Measurements from ENCODE around the gene ZDHHC12. TPM values are rescaled to one million over a fixed set of nuclear protein-coding genes. Genes with fewer than 3 reads are reported as not detected.

ZDHHC12 gene
- total and polyA plus RNA-seq, 4 donors, result 24.7 to 48.2 (median 30.3) TPM

DNA sequence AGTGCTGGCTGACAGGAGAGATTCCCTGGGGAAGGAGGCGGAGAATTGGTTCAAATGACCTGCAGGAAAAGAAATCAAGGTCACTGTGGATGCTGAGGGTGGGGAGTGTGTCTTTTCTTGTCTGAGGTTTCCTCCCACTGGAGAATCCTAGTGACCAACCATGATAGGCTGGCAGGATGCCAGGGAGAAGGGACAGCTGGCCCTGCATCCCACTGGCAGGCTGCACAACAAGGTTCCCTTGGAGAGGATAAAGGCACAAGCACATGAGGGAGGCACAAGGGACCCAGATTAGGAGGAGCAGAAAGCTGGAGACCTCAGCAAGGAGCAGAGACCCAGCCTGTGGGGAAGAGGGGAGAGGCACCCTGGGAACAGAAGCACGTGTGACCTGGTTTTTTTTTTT lies 11.4 kb upstream of the ZDHHC12 start:
- Histone ChIP-seq H3K4me3 (ENCODE audit: low read depth in 1 of 3, low read length in 3 of 3) (no peak overlapping the region), H3K4me1 (ENCODE audit: control insufficient read depth in 4 of 4, insufficient read depth in 4 of 4, low read length in 3 of 4) (no peaks in the 10 kb centered on the region), H3K27ac (ENCODE audit: low read depth in 1 of 2, low read length in 2 of 2) (no peak overlapping the region), H3K36me3 (ENCODE audit: control insufficient read depth in 4 of 4, insufficient read depth in 3 of 4, low read depth in 1 of 4, low read length in 3 of 4) (peaks cover 10 to 52% (median 37%) of the 10 kb centered on the region in 4 donors), H3K9me3 (ENCODE audit: control insufficient read depth in 4 of 4, low read length in 3 of 4) (no peaks in the 10 kb centered on the region), H3K27me3 (ENCODE audit: control insufficient read depth in 4 of 4, insufficient read depth in 4 of 4, low read length in 3 of 4) (no peaks in the 10 kb centered on the region), H3K9ac (ENCODE audit: low read depth in 1 of 2, low read length in 2 of 2) (no peak overlapping the region)
- WGBS, result 86% methylated on average over 2 of the region's 2 CpGs
- TF ChIP-seq JUND (IDR thresholded peaks at IDR 0.05) (no peak), NR2F2 (IDR thresholded peaks at IDR 0.05) (no peak), YY1 (IDR thresholded peaks at IDR 0.05) (no peak), GABPA (IDR thresholded peaks at IDR 0.05 in 1 of 2, conservative IDR thresholded peaks at IDR 0.05 in 1 of 2) (no peak), RXRA (IDR thresholded peaks at IDR 0.05) (no peak), RAD21 (IDR thresholded peaks at IDR 0.05) (no peak), FOXA1 (IDR thresholded peaks at IDR 0.05) (no peak), EGR1 (IDR thresholded peaks at IDR 0.05; ENCODE audit: low read depth in 2 of 2) (no peak), TAF1 (conservative IDR thresholded peaks at IDR 0.05) (no peak), FOXA2 (IDR thresholded peaks at IDR 0.05) (no peak), HNF4G (IDR thresholded peaks at IDR 0.05) (no peak), SP1 (IDR thresholded peaks at IDR 0.05) (no peak), HNF4A (conservative IDR thresholded peaks at IDR 0.05) (no peak)
- TF ChIP-seq, protein P1, sequence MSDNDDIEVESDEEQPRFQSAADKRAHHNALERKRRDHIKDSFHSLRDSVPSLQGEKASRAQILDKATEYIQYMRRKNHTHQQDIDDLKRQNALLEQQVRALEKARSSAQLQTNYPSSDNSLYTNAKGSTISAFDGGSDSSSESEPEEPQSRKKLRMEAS (IDR thresholded peaks at IDR 0.05), result no peak
- TF ChIP-seq, protein P2, sequence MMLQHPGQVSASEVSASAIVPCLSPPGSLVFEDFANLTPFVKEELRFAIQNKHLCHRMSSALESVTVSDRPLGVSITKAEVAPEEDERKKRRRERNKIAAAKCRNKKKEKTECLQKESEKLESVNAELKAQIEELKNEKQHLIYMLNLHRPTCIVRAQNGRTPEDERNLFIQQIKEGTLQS (IDR thresholded peaks at IDR 0.05), result no peak
- TF ChIP-seq, protein P3, sequence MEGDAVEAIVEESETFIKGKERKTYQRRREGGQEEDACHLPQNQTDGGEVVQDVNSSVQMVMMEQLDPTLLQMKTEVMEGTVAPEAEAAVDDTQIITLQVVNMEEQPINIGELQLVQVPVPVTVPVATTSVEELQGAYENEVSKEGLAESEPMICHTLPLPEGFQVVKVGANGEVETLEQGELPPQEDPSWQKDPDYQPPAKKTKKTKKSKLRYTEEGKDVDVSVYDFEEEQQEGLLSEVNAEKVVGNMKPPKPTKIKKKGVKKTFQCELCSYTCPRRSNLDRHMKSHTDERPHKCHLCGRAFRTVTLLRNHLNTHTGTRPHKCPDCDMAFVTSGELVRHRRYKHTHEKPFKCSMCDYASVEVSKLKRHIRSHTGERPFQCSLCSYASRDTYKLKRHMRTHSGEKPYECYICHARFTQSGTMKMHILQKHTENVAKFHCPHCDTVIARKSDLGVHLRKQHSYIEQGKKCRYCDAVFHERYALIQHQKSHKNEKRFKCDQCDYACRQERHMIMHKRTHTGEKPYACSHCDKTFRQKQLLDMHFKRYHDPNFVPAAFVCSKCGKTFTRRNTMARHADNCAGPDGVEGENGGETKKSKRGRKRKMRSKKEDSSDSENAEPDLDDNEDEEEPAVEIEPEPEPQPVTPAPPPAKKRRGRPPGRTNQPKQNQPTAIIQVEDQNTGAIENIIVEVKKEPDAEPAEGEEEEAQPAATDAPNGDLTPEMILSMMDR (IDR thresholded peaks at IDR 0.05; ENCODE audit: low read depth, low read length, missing input control), result no peak
- TF ChIP-seq, protein P4, sequence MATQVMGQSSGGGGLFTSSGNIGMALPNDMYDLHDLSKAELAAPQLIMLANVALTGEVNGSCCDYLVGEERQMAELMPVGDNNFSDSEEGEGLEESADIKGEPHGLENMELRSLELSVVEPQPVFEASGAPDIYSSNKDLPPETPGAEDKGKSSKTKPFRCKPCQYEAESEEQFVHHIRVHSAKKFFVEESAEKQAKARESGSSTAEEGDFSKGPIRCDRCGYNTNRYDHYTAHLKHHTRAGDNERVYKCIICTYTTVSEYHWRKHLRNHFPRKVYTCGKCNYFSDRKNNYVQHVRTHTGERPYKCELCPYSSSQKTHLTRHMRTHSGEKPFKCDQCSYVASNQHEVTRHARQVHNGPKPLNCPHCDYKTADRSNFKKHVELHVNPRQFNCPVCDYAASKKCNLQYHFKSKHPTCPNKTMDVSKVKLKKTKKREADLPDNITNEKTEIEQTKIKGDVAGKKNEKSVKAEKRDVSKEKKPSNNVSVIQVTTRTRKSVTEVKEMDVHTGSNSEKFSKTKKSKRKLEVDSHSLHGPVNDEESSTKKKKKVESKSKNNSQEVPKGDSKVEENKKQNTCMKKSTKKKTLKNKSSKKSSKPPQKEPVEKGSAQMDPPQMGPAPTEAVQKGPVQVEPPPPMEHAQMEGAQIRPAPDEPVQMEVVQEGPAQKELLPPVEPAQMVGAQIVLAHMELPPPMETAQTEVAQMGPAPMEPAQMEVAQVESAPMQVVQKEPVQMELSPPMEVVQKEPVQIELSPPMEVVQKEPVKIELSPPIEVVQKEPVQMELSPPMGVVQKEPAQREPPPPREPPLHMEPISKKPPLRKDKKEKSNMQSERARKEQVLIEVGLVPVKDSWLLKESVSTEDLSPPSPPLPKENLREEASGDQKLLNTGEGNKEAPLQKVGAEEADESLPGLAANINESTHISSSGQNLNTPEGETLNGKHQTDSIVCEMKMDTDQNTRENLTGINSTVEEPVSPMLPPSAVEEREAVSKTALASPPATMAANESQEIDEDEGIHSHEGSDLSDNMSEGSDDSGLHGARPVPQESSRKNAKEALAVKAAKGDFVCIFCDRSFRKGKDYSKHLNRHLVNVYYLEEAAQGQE (IDR thresholded peaks at IDR 0.05), result no peak
- TF ChIP-seq, protein P5, sequence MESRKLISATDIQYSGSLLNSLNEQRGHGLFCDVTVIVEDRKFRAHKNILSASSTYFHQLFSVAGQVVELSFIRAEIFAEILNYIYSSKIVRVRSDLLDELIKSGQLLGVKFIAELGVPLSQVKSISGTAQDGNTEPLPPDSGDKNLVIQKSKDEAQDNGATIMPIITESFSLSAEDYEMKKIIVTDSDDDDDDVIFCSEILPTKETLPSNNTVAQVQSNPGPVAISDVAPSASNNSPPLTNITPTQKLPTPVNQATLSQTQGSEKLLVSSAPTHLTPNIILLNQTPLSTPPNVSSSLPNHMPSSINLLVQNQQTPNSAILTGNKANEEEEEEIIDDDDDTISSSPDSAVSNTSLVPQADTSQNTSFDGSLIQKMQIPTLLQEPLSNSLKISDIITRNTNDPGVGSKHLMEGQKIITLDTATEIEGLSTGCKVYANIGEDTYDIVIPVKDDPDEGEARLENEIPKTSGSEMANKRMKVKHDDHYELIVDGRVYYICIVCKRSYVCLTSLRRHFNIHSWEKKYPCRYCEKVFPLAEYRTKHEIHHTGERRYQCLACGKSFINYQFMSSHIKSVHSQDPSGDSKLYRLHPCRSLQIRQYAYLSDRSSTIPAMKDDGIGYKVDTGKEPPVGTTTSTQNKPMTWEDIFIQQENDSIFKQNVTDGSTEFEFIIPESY (IDR thresholded peaks at IDR 0.05), result no peak
- no peak for DNase-seq (ENCODE audit: low spot score)

All from liver (tissue), 9 donors.